ENCODE data around the gene C8A.
A peak's percentile ranks its signal among the peaks of the same experiment; 100 is the strongest.

The C8A gene

DNA sequence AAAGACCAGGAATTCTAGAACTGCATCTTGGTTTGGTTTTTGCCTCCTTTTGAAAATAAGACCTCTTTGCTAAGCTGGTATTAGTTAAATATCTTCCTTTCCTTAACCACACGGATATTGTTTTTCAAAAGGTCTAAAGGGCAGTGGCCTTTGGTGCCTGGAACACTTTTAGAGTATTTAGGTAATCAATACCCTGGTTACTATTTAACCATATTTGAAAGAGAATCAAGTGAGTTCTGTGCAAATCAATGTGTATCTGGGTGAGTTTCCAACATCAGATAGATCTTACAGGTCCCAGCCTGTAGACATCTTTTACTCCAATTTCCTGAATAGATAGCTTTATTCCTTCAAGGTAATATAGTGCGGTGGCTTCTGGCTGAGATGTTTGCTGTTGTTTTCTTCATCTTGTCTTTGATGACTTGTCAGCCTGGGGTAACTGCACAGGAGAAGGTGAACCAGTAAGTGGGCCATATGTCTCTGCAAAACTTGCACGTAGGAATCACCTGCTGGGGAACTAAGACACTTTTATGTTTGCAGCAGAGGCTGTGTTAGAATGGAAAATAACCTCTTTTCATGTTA lies at the start of gene C8A:
C8A (plus strand) TSS at position 277 of the 579 bp plus-strand sequence; CDS start at position 382, 105 bp downstream.
- DNase-seq (ENCODE audit: low spot score), result no peak

DNA sequence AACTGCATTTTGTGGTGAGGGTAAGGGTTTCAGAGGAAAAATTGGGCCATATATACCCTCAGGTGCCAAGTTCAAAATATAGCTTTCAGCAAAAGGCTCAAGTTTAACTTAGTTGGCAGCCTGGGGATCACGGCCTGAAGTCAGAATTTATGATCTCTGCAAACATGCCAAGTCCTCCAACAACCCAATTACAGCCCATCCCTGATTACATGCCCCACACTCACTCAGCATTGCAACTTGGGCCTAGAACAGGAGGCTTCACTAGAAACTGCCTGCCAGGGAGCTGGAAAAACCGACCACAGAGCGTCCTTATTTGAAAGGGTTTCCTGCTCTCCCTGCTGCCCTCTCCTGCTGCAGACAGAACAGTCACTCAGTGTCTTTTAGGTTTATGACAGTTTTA lies 47.8 kb upstream of the C8A start:
- no peak for DNase-seq (ENCODE audit: low spot score)

DNA sequence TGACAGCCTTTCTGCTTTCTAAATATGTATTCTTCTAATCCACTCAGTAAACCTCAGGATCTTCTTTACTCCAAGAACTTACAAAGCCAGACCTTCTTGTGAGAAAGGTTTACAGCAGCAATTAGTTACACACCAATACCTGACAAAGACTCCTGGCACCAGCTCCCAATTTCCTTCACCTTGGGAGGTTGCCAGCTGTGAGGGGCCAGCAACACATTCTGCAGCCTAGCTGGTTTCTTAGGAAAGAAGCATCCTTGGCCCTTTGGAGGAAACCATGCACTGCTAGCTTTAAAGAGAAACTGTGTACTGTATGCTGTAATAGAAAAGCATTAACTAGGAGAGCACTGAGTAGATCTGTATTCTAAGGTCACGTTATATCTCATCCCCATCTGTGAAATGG lies 46.2 kb upstream of the C8A start:
- DNase-seq (ENCODE audit: low spot score), result no peak

DNA sequence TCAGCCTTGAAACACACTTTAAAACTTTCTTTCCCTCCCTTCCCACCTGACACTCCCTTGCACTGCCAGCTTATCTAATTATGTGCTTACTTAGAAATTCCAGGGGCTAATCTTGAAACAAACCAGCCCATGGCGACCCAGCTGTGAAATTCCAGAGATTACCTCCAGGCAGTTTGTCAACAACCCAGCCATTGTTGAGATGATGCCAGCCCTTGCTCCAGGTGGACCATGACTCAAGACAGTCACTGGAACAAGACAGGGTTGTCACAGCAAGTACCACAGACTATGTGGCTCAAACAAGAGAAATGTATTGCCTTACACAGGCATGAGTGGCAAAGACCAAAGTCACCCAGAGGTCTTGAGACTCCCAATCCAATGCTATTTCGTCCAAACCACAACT lies 43.3 kb upstream of the C8A start:
- DNase-seq (ENCODE audit: low spot score), result no peak

DNA sequence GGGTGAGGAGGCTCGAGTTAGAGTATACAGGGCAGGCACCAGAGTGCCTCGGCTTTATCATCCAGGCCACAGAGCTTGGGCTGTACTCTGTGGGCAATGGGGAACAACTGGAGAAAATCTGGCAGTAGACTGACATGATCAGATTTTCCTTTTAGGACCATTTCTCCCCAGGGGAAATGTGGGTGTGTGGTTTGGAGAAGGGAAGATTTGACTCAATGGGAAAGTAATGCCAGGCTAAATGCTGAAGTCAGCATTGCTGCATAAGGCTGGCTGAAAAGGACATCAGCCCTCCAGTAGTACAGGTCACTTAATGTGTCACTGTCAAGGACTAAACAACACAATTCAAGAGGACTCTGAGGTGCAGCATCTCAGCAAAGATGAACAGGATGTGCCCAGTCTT lies 40.4 kb upstream of the C8A start:
- no peak for DNase-seq (ENCODE audit: low spot score)

DNA sequence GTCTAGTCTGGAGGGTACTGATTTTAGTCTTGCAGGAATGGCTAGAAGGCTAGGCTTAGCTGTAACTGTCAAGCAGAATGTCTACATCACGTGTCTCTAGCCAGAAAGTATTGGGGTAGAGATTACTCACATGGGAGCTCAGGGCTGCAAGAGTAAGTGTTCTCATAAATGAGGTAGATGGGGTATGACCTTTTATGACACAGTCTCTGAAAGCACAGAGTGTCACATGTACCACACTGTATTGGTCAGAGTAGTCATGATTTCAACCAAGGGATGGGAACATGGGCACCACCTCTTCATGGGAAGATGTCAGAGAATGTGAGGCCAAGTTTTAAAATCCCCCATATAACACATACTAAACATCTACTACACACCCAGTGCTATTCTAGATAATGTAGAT lies 38.3 kb upstream of the C8A start:
- DNase-seq (ENCODE audit: low spot score), result no peak

DNA sequence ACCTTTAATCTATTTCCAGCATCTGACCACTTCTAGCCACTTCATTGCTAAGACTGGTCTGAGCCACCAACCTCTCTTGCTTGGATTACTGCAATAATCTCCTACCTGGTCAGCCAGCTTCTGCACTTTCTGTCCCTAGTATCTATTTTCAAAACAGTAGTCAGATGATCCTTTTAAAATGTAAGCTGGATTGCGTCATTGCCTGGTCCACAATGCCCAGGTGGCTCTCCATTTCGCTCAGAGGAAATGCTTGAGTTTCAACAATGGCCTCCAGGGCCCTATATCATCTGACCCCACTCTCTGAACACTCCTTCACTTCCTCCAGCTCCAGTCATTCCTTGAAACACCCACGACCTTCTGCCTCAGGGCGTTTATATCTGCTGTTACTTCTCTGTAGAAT lies 37.7 kb upstream of the C8A start:
- DNase-seq (ENCODE audit: low spot score), result no peak

DNA sequence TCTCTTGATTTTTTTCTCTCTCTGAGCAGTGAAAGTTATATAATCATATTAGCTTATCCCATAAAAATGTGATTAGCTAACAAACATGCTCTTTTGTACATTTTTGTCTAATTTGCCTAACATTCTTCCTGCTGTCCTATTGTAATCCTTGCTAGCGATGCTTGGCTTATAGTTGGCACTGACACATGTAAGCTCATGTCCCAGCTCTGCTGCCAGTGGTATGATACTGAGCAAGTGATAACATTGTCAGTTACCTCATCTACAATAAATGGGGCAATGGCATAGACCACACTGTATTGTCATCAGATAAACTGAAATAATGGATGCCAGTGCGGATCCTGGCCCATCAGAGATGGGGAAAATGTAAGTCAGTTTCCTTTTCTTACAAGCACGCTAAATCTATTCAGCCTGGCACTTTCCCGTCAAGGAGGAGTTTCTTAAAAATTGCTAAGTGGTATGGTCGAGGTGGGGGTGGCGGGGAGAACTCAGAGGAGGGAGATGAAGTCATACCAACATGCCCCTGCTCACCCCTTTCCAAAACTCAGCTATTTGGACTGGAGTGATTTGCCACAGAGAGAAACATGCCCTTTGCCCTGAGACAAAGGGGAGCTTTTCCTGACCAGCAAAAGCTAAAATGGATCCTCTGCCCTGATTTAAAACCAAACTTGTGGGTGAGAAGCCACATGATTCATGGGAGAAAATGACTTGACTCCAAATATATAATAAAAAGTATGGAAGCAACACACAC lies 36.7 kb upstream of the C8A start:
- no peak for DNase-seq (ENCODE audit: low spot score)

DNA sequence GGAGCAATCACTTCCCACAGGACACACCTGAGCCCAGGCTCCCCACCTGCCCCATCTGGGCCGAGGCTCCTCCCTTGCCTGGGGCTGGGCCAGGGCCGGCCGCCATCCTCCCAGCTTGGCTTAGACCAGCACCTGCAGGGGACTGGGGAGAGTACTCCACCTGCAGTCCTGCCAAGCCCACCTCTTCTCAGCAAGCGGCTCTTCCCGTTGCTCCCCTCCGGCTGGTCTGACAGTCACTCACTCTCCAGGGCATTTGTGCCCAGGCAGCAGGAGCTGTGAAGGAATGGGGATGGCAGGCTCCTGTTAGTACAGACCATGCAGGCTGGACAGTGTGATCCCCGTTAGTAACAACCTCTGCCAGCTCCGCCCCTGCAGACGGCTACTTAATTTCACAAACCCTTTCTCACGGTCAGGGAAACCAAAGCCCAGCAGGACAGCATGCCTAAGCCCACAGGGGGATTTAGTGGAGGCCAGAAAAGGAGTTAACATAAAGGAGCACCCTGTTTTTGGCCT lies 35.2 kb upstream of the C8A start, which contains the start of gene FYB2:
FYB2 (minus strand) TSS at position 18 of the 513 bp plus-strand sequence. CDS start 114 bp downstream, outside the sequence.
- no peak for DNase-seq (ENCODE audit: low spot score)

DNA sequence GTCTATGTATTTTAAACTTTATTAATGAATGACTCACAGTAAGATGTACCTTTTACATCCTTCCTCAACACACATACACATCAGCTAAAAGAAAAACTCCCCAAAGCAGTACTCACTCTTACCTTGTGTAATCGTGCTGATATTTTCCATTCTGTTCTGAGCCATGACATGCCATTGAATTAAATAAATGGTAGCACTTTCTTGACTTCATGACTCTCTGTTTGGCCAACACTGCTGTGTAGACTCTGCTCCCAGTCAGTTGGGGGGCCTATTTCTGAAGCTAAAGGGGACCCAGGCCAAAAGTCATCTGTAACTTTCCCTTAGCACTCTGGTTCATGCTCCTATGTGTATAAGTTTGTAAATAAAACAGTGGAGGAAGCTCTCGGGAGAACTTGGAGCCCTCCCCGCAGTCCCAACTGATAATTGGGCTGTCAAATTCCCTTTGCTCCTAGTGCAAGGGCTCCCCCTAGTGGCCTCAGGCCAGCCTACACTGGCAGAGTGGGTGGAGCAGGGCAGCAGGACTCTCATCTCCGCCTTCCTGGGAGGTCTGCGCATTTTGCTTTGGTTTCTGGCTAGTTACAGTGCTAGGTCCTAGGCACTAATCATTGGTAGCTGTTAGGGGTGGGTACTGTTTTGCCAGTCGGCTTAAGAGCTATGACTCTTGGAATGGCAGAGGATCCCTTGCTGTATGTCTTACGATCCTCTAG lies 33.7 kb upstream of the C8A start:
- peak; percentile 47 for DNase-seq (ENCODE audit: low spot score)

DNA sequence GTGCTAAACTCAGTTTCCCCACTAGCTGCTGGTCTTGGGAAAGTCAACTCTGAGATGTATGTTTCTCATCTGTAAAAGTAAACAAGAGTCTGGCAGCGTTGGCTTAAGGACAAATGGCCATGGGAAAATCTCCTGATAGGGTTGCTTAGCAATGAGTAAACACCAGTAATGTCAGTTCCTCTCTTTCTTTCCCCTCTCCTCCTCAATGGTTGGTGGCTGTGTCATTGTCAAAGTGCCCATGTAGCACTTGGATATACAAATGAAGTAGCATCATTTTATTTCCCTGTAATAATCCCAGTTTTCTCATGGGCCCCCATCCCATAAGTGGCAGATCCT lies 33.2 kb upstream of the C8A start:
- DNase-seq (ENCODE audit: low spot score), result no peak

DNA sequence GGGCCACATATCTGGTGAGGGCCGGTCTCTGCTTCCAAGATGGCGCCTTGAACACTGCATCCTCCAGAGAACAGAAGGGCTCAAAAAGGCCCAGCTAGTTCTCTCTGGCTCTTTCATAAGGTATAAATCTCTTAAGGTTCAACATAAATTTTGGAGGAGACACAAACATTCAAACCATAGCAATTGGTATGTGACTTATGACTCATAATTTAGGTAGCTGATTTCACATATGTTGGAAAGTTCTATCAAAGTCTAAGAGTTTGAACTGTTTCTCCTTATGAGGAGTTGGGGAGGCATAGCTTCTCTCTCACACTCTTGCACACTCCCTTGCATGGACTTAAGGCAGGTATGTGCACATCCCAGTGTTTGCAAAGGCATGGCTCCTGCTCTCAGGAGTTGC lies 30.3 kb upstream of the C8A start:
- DNase-seq (ENCODE audit: low spot score), result no peak

DNA sequence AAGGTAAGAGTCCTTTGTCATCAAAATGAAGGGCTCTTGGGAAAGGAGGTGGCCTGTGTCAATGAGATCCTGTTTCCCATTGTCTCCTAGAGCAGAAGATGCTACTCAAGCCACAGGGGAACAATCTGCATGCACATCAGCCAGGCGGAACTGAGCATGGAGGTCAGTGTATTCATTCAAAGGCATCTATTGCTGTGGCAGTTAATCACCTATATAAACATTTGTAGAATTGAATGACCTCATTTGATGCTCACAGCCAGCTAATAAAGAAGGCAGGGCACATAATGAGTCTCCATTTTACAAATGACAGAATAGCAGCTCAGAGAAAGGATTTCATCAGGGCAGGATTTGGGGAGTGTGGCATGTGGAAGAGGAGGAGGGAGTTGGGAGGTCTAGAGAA lies 29.7 kb upstream of the C8A start:
- DNase-seq (ENCODE audit: low spot score), result no peak

DNA sequence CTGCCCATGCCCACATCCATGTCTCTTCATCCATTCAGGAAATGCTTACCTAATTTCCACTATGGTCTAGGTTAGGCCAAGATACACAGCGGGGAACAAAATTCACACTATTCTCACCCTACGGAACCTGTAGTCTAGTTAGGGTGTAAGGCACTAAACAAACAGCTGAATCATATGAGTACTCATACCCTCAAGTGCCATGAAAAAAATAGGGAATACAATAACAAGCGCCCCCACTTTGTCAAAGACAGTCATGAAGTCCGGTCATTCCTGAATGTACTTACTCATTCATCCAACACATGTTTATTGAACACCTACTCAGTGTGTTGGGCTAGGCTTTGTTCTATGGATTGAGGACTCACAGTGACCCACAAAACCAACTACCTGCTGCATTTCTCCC lies 29.2 kb upstream of the C8A start:
- DNase-seq (ENCODE audit: low spot score), result no peak

DNA sequence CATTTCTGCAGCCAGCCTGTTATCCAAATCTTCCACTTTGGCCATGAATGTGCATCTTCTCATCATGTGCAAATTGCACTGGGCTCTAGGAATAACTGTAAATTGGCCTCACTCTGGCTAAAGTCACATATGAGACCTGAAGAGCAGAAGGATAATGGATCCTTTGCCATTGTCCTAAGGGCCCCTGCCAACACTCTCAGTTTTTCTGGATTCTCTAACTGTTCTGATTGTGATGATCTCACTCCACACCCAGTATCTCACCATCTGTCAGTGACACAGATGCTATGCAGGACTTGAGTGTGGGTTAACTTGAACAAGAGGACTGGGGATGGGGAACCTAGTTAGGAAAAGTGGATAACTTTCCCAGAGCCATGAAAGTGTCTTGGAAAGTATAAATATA lies 26.9 kb upstream of the C8A start:
- no peak for DNase-seq (ENCODE audit: low spot score)

DNA sequence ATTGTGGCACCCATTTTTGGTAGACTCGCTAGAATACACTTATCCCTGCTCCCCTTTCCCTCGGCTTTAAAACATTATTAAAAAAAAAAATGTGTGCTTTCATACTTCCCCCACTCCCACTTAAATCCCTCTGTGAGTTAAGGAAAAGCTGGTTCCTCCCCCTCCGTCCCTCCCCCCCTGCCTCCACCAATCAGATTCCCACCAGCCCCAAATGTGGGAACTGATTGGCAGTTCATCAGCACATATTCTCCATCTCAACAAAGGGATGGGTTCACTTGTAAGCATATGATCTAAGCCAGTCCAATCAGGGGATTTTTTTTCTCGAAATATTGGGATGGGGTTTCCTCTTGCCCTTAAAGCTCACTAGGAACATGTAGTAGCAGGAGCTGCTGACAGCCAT lies 24.5 kb upstream of the C8A start:
- DNase-seq (ENCODE audit: low spot score), result no peak

DNA sequence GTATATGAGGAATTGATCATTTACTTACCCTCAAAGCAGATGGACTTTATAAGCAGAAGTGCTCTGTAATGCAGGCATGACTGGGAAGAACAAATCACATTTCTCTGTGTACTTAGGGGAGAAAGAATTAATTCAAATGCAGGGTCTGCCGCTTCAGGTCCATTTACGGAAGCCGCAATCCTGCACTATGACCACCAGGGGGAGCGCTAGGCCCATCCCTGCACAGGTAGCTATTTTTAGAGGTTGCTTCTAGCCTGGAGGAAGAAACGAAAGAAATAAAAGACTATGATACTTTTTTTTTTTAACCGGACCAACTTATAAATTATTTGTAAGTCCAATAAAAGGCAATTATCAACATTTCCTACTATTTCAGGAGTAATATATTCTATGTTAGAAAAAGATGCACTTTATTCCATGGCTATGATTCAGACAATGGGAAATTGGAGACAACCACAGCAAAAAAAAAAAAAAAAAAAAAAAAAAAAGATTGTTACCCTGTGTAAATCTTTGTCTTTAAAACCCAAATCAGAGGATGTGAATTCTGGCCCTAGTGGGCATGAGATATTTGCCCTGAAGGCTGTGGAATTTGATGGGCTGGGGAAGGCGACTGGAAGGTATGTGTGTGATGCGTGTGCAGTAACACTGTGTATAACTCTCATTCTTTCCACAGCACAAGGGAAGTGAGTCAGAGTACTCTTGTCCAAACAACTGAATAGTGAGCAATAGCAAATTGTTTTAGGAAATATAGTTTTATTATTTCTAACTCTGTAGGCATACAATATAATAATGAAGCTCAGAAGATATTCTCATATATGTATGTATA lies 22.5 kb upstream of the C8A start:
- peak; percentile 64 for DNase-seq (ENCODE audit: low spot score)

DNA sequence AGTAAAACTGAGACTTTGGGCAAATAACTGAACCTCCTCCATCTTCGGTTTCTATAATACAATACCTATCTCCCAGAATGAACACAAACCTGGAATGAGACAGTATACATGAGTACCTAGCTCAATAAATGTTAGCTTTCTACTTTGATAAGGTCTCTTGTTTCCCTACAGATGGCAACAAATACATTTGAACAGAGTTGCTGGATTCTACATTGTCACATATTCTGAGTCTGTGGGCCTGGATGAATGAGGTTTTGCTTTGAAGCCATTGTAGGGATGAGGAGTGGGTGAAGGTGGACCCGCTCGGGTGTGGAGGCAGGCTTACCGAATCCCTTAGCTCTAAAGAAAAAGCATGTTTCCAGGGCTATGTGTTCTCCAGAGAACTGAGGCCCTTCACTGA lies 21.5 kb upstream of the C8A start:
- no peak for DNase-seq (ENCODE audit: low spot score)

DNA sequence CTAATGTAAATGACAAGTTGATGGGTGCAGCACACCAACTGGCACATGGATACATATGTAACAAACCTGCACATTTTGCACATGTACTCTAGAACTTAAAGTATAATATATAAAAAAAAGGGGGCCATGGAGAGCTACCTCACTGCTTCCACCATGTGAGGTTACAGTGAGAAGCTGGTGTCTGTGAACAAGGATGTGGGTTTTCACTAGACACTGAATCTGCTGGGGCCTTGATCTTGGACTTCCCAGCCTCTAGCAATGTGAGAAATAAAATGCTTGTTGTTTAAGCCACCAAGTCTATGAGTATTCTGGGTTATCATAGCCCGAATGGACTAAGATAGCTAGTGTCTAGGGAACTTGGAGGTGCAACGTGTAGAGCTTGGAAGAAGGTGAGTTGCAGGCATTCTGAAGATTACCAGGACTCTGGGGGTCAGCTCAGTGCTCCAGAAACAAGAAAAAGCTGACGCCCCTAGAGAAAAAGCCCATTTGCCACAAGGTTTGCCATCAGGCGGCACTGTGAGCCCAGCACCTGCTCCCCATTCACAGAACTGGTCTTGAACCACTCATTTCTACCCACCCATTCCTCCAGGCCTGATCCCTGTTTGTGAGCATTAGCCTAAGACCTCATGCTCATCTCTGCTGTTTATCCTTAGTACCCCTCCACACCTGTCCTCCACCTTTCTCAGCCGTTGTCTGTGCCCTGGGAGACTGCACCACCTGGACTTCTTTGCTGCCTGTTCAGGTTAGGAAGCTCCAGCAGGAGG lies 20.3 kb upstream of the C8A start:
- no peak for DNase-seq (ENCODE audit: low spot score)

DNA sequence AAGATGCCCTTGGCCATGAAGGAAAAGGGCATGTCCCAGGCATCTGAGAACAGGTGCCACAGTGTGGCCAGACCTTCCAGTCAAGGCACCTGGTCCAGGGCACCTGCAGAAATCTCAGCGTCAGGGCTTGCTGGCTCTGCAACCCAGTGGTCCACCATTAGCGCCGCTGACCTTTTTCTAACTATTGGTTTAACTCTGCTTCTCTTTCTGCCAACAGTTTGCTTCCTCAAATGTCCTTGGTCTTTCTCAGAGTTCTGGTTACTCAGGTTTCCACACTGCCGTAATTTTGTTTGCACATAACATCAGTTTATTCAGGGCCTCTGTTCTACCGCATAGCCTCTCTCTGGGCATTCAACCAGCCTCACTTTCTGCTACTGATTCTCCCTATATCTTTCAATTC lies 18.9 kb upstream of the C8A start:
- no peak for DNase-seq (ENCODE audit: low spot score)

DNA sequence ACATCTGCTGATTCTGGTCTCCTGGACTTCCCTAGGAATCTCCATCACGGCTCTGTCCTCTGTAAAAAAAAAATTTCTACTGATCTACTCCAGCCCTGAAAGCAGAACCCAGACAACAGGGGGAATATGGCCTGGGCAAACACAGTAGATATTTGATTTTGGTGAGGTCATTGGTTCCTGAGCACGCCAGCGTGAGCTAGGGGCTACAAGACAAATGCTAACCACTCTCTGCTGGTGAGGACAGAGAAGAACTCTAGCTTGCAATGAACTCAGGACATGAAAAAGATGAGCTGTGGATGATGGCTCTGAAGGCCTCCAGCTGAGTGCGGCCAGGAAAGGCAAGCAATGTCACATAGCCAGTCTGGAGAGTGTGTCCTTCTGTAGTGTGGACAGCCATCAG lies 18.2 kb upstream of the C8A start:
- no peak for DNase-seq (ENCODE audit: low spot score)
